VCaP (cell line): ENCODE results near the gene DDX55.
A peak's percentile ranks its signal among the peaks of the same experiment; 100 is the strongest.

Source experiments
- H3K27ac ChIP-seq: fragments of 450-650 bp; 2 replicates; pipeline ENCODE4 v1.5.1; 2017
- TF ChIP-seq, protein P1 (sequence below): fragments of 450-650 bp; conservative IDR thresholded peaks from 2 replicates; pipeline ENCODE4 v1.5.1; 2017; ENCODE audit warnings: mild to moderate bottlenecking, moderate library complexity

DDX55 gene

DNA sequence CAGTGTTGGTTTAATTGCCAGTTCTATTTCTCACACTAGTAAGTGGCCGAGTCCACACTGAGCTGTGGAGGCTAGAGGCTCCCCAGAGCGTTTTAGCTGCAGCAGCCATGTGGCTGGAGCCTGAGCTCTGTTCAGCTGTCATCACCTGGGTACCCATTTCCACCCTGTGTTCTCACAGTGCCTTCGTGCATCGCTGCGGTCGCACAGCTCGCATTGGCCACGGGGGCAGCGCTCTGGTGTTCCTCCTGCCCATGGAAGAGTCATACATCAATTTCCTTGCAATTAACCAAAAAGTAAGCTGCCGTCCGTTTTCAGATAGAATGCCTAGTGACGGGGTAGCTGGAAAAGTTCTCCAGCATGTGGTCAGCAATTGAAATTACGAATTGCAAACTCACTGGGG, 15.7 kb downstream of the DDX55 start:
- TF ChIP-seq, protein P1, sequence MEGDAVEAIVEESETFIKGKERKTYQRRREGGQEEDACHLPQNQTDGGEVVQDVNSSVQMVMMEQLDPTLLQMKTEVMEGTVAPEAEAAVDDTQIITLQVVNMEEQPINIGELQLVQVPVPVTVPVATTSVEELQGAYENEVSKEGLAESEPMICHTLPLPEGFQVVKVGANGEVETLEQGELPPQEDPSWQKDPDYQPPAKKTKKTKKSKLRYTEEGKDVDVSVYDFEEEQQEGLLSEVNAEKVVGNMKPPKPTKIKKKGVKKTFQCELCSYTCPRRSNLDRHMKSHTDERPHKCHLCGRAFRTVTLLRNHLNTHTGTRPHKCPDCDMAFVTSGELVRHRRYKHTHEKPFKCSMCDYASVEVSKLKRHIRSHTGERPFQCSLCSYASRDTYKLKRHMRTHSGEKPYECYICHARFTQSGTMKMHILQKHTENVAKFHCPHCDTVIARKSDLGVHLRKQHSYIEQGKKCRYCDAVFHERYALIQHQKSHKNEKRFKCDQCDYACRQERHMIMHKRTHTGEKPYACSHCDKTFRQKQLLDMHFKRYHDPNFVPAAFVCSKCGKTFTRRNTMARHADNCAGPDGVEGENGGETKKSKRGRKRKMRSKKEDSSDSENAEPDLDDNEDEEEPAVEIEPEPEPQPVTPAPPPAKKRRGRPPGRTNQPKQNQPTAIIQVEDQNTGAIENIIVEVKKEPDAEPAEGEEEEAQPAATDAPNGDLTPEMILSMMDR, result no peak

DNA sequence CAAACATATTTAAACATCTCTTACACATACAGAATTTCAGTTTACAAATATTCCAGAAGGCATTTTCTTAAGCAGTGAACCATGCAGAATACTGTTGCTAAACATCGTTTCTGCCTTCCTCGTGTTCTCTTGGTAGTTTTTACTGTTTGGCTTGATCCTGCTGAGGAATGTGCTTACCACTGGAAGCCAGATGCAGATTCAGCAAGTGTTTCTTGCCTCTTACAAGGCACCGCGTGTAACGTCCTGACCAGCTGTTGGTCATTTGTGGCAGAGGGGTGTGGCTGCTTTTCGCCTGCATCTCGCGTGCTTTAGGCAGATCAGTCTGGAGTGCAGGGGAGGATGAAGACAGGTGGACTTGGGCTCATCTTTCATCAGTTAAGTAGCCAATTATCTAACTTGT, 19.2 kb downstream of the DDX55 start:
- H3K27ac ChIP-seq, result no peak overlapping the region
- TF ChIP-seq, protein P1, result no peak

More for the DNA sequence above, 15.7 kb downstream of the DDX55 start:
- no peak overlapping the region for H3K27ac ChIP-seq

DNA sequence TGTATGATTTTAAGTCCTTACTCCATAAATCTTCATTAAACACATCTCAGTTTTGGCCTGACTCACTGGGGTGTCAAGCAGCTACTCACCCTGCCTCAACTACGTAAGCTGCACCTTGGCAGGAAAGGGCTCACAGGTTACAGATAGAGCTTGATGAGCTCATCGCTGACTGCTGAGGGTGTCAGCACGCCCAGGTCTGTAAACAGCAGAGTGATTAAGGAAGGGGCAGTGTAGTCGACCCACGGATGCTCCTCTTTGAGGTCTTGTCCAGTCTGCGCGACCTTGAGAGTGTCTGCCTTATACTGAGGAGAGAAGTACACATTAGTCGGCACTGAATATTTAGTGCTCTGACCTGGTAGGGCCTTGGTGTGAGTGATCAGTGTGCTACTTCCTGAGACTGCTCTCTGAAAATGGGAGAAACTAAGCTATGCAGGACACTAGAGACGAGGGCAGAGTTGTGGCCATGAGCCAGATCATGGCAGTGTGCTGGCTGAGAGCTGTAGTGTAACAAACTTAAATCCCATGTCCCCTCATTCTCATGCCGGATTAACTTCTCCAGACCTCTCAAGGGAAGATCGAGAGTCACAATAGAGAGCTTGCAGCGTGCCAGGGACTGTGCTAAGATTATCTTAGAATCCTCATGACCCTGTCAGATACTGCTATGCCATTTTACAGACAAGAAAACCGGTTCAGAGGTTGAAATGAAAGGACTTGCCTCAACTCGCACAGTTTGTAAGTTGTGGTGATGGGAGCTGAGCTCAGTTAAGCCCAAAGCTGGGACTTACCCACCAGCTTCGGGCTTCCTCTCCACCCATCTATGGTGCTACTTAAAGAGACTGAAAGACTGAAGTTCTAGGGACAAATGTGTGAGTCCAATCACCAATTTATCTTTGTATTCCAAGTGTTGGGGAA, 20.0 kb downstream of the DDX55 start:
- H3K27ac ChIP-seq, result no peak overlapping the region
- TF ChIP-seq, protein P1, result no peak

DNA sequence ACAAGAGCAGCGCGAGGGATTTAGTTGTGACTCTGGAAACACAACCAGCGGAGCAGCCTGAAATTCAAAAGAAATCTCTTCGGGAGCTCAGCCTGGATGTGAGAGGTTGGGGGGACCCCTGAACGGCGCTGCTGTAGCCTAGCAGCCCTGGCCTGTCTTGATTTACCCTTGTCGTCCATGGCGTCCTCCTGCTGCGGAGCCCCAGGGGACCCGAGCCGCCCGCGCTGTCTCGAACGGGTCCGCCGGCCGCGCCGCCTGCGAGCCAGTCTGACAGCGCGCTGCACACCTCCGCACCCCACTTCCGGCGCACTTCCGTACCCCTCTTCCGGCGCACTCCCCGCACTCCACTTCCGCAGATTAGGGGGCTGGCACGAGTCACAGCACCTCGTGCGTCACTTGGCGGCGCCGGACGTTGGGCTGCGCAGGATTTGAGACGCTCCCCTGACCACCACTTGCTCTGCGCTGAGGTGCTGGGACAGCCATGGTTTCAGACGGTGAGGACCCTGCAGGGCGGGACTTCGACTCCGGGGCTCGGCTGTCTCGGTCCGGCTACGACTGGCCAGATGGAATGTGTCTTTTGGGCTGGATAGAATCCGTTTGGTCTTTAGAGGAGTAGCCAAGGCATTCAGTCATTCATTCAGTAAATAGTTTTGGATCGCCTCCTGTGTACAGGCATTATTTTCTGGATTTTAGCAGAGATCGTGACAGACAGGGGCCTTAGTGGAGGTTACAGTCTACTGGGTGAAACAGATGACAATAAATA, 31.7 kb downstream of the DDX55 start, which contains the start of the genes EIF2B1 and GTF2H3:
EIF2B1 (minus strand) TSS at position 308 of the 763 bp plus-strand sequence; CDS start at position 179, 129 bp downstream.
GTF2H3 (plus strand) TSS at position 451 of the 763 bp plus-strand sequence; CDS start at position 482, 31 bp downstream.
- H3K27ac ChIP-seq, result peak within 1 kb of the TSS; percentile 87
- TF ChIP-seq, protein P1, result no peak

DNA sequence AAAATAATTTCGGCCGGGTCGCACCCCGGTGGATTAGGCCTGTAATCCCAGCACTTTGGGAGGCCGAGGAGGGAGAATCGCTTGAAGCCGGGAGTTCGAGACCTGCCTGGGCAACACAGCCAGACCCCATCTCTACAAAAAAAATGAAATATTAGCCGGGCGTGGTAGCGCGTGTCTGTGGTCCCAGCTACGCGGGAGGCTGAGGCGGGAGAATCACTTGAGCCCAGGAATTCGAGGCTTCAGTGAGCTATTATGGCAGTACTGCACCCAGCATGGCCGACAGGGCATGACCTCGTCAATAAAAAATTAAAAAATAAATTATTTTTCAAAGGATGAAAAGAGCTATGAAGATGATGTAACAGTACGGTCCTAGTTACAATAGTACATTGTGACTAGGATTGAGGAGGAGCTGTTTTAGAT, 32.3 kb downstream of the DDX55 start:
- TF ChIP-seq, protein P1, result no peak
- peak overlapping the region; percentile 87 for H3K27ac ChIP-seq

DNA sequence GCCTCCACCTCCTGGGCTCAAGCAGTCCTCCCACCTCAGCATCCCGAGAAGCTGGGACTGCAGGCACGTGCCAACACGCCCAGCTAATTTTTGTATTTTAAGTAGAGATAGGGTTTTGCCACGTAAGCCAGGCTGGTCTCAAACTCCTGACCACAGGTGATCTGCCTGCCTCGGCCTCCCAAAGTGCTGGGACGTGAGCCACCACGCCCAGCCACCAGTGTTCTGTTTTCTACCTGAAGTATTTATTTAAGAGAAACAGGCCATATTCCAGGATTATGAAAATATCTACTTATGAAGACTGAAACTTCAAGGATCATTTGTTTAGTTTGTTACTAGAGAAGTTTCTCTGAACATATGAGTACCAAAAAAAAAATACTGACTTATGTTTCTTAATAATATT, 42.0 kb downstream of the DDX55 start:
- no peak overlapping the region for H3K27ac ChIP-seq
- TF ChIP-seq, protein P1, result no peak

DNA sequence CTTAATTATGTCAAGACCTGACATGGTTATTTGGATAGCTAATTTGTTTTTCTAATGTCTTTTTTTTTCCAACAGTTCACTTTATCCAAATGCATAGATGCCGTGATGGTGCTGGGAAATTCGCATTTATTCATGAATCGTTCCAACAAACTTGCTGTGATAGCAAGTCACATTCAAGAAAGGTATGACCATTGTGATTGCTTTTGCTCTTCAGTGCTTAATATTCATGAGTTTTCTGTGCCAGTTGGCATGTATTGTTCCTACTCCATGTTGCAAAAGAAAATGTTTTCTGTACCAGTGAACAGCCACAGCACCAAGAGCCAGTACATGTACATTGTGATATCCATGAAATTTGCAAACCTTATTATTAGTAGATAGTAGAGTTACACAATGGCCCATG, 43.5 kb downstream of the DDX55 start:
- H3K27ac ChIP-seq, result no peak overlapping the region
- TF ChIP-seq, protein P1, result no peak
